Astrocyte of the spinal cord (primary cell): ENCODE results near the gene RHOV.

ENCODE experiments used
- DNase-seq: peaks from one replicate; pipeline ENCODE4 v3.0.0; 2011; ENCODE audit warnings: low read depth, low spot score
- H3K4me3 ChIP-seq: 2 replicates; pipeline ENCODE4 v1.5.1; 2011; ENCODE audit warnings: low read depth, mild to moderate bottlenecking, low read length, moderate library complexity
- CTCF ChIP-seq: IDR thresholded peaks from 2 replicates; pipeline ENCODE4 v1.5.1; 2012; ENCODE audit warnings: low read depth, mild to moderate bottlenecking, low read length, inconsistent platforms
- in situ Hi-C: cut with HindIII; loops from 2 replicates; pipeline ENCODE4 v1.10.0; 2017; ENCODE audit warnings: low sequenced_read_pairs

RHOV gene

GRCh38 chr15:40891138-40891537 lies 17.1 kb upstream of the RHOV start:
- H3K4me3 ChIP-seq, result no peak overlapping the region
- DNase-seq, result no peak
- no peak for TF ChIP-seq CTCF
- in situ Hi-C loops, result no loop called here

DNA sequence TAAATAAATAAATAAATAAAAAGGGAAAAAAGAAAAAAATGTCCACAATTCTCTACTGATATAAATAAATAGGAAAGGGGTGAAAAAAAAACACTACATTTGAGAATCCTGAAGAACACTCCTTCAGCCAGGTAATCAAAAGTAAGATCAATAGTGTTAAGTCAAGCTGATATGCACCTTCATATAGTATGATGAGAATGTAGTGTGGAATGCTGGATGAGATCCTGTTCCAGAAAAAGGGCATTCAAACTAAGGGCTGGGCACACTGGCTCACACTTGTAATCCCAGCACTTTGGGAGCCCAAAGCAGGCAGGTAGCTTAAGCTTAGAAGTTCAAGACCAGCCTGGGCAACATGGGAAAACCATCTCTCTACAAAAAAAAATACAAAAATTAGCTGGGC lies 15.1 kb upstream of the RHOV start:
- DNase-seq, result no peak
- in situ Hi-C loops, result no loop called here
- H3K4me3 ChIP-seq, result no peak overlapping the region
- no peak for TF ChIP-seq CTCF

- in situ Hi-C loops, result no loop called here
- no peak overlapping the region for H3K4me3 ChIP-seq
- no peak for DNase-seq
- no peak for TF ChIP-seq CTCF
These were observed 12.6 kb upstream of the RHOV start for GRCh38 chr15:40886586-40886985.

DNA sequence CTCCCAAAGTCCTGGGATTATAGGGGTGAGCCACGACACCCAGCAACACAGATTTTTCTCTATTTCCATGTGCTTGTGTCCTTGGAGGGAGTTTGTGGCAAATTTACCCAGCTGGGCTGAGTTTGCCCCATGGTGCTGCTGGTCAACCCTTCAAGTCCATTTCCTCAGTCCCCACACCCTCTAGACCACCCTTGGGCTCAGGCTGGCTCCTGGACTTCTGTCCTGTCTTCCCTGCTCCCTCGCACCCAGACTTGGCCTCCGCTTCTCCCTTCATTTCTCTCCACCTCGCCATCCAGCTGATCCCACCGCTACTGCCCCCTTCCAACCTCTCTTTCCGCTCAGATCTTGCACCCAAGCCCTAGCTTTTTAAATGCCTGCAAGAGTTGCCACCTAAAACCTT lies 7.3 kb upstream of the RHOV start:
- no peak for DNase-seq
- in situ Hi-C loops, result no loop called here
- no peak for TF ChIP-seq CTCF
- H3K4me3 ChIP-seq, result no peak overlapping the region

DNA sequence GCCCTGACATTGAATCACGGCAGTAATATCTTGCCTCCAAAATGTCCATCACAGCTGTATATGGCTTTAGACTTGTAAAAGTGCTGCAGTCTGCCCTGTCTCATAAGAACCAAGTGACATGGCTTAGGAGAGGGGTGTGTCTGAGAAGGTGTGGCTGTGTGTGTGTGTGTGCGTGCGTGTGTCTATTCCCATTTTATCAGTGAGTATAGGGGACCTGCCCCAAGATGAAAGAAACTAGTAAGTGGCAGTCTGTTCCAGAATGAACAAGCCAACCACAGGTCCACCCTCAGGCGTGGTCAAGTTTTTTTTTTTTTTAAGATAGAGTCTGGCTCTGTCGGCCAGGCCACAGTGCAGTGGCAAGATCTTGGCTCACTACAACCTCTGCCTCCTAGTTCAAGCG lies 5.6 kb upstream of the RHOV start:
- H3K4me3 ChIP-seq, result no peak overlapping the region
- no peak for TF ChIP-seq CTCF
- in situ Hi-C loops, result no loop called here
- DNase-seq, result no peak

GRCh38 chr15:40878785-40879184 lies 4.8 kb upstream of the RHOV start:
- TF ChIP-seq CTCF, result no peak
- DNase-seq, result peak; percentile 16
- in situ Hi-C loops, result no loop called here
- H3K4me3 ChIP-seq, result no peak overlapping the region

- TF ChIP-seq CTCF, result no peak
- H3K4me3 ChIP-seq, result no peak overlapping the region
- DNase-seq, result no peak
- in situ Hi-C loops, result no loop called here
These were observed 3.7 kb upstream of the RHOV start for GRCh38 chr15:40877694-40878093.
